SIG-M5 treated with dmso at 0.1 percent for 504 hours (cell line): ENCODE results near the gene ERRFI1.
"Not testable (repeated sequence)": the region's sequence is repeated elsewhere in the genome, so short reads cannot be mapped to it uniquely, and the experiment has no call there.

Experiments used
- DNase-seq: peaks from one replicate; lab custom pipeline; 2025; ENCODE audit not compliant: unreplicated experiment; lab: John Stamatoyannopoulos, UW

The ERRFI1 gene

GRCh38 chr1:7975212-7975865 is 50.8 kb downstream of the ERRFI1 start:
- peak; percentile 40 for DNase-seq

- no peak for DNase-seq
These were observed 53.0 kb downstream of the ERRFI1 start for GRCh38 chr1:7973086-7973485.

GRCh38 chr1:7972285-7972684 is 53.8 kb downstream of the ERRFI1 start:
- DNase-seq: no peak

GRCh38 chr1:7971024-7971423 is 55.1 kb downstream of the ERRFI1 start:
- no peak for DNase-seq

- no peak for DNase-seq
These were observed 55.9 kb downstream of the ERRFI1 start for GRCh38 chr1:7970246-7970645.

- DNase-seq: no peak
These were observed 58.5 kb downstream of the ERRFI1 start for GRCh38 chr1:7967651-7968050.

- DNase-seq: no peak
These were observed 58.9 kb downstream of the ERRFI1 start for GRCh38 chr1:7967196-7967595.

GRCh38 chr1:7964476-7964875 is 61.6 kb downstream of the ERRFI1 start:
- no peak for DNase-seq

- DNase-seq: not testable (repeated sequence)
These were observed 62.3 kb downstream of the ERRFI1 start for GRCh38 chr1:7963841-7964240.

GRCh38 chr1:7963378-7963730 is 62.8 kb downstream of the ERRFI1 start:
- not testable (repeated sequence) for DNase-seq

- no peak for DNase-seq
These were observed 63.3 kb downstream of the ERRFI1 start for GRCh38 chr1:7962636-7963377.

GRCh38 chr1:7962014-7962335 is 64.1 kb downstream of the ERRFI1 start:
- no peak for DNase-seq
